ENCODE results near the gene HVCN1. TPM values are rescaled to one million over a fixed set of nuclear protein-coding genes. Genes with fewer than 3 reads are reported as not detected.
"Not testable (repeated sequence)": the region's sequence is repeated elsewhere in the genome, so short reads cannot be mapped to it uniquely, and the experiment has no call there.

Gene HVCN1
- total RNA-seq, 1 donor from 2014 or later, result 0.33 TPM

DNA sequence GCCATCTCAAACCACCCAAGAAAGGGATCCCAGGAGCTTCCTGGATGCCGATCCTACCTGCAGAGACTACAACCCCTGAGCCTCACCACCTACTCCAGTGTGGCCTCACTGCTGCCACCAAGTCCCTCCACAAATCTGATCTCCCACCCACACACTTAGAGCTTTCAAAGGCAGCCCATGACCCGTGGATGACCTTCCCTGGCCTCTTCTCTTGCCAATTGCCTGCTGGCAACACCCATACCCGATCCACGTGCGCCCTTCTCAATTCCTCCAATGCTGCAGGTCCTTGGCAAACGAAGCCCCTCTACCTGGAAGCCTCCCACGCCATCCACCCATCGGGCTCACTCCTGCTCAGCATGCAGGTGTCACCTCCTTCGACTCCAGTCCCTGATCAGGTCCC is 30.7 kb downstream of the HVCN1 start:
- Histone ChIP-seq H3K4me3 (ENCODE audit: low read depth, low read length) (no peak overlapping the region), H3K27me3 (ENCODE audit: control insufficient read depth, insufficient read depth, low read length) (no peaks in the 10 kb centered on the region), H3K36me3 (ENCODE audit: control insufficient read depth, insufficient read depth, low read length) (no peaks in the 10 kb centered on the region)
- DNase-seq (ENCODE audit: low read depth), result no peak
- TF ChIP-seq, protein P1, sequence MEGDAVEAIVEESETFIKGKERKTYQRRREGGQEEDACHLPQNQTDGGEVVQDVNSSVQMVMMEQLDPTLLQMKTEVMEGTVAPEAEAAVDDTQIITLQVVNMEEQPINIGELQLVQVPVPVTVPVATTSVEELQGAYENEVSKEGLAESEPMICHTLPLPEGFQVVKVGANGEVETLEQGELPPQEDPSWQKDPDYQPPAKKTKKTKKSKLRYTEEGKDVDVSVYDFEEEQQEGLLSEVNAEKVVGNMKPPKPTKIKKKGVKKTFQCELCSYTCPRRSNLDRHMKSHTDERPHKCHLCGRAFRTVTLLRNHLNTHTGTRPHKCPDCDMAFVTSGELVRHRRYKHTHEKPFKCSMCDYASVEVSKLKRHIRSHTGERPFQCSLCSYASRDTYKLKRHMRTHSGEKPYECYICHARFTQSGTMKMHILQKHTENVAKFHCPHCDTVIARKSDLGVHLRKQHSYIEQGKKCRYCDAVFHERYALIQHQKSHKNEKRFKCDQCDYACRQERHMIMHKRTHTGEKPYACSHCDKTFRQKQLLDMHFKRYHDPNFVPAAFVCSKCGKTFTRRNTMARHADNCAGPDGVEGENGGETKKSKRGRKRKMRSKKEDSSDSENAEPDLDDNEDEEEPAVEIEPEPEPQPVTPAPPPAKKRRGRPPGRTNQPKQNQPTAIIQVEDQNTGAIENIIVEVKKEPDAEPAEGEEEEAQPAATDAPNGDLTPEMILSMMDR (IDR thresholded peaks at IDR 0.05; ENCODE audit: insufficient read depth, low read length, poor library complexity, severe bottlenecking), result no peak

DNA sequence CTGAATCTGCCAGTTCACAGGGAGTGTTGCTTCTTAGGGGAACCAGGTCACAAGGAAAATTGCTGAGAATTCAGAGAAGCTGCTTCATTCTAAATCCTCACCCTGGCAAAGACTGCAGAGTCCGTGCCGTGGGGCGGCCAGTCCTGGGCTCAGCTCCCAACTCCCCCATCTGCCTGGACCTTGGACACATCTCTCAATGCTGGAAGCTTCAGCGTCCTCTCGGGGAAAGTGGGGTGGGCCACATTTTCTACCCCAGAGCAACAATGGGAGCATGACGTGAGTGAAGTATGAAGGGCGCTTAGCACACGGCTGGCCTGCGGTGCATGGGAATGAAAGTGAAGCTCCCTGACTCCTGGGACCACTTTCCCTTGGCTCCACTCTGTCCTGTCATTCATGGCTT is 31.2 kb downstream of the HVCN1 start:
- TF ChIP-seq, protein P1 (IDR thresholded peaks at IDR 0.05; ENCODE audit: insufficient read depth, low read length, poor library complexity, severe bottlenecking), result no peak
- no peaks in the 10 kb centered on the region for H3K27me3 ChIP-seq (ENCODE audit: control insufficient read depth, insufficient read depth, low read length)
- DNase-seq (ENCODE audit: low read depth), result no peak
- no peak overlapping the region for H3K4me3 ChIP-seq (ENCODE audit: low read depth, low read length)
- no peaks in the 10 kb centered on the region for H3K36me3 ChIP-seq (ENCODE audit: control insufficient read depth, insufficient read depth, low read length)

DNA sequence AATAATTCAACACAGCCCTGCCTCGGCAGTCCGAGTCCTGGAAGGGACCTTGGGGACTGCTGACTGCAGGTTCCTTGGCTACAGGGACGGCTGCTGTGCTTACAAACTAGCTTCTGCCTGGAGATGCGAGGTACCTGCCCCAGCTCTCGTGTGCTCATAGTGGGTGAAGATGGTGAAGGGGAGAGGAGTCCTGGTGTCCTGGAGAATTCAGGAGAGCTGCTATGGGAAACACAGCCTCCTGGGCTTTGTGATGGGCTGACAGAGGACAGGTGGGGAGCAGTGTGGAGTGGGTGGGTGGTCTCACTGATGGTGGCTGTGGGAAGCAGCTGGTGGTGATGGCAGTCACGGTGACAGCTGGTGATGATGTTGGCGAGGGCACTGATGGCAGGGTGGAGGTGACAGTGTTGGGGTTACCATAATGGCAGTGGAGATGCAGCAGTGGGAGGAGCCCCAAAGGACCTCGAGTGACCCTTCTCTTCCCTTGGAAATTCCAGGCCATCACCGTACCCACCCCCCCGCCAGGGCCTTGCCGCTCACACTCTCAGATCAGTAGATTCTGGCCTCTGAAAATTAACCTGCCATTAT is 32.8 kb downstream of the HVCN1 start:
- Histone ChIP-seq H3K27me3 (ENCODE audit: control insufficient read depth, insufficient read depth, low read length) (no peaks in the 10 kb centered on the region), H3K36me3 (ENCODE audit: control insufficient read depth, insufficient read depth, low read length) (no peaks in the 10 kb centered on the region), H3K4me3 (ENCODE audit: low read depth, low read length) (no peak overlapping the region)
- no peak for DNase-seq (ENCODE audit: low read depth)
- TF ChIP-seq, protein P1 (IDR thresholded peaks at IDR 0.05; ENCODE audit: insufficient read depth, low read length, poor library complexity, severe bottlenecking), result no peak

DNA sequence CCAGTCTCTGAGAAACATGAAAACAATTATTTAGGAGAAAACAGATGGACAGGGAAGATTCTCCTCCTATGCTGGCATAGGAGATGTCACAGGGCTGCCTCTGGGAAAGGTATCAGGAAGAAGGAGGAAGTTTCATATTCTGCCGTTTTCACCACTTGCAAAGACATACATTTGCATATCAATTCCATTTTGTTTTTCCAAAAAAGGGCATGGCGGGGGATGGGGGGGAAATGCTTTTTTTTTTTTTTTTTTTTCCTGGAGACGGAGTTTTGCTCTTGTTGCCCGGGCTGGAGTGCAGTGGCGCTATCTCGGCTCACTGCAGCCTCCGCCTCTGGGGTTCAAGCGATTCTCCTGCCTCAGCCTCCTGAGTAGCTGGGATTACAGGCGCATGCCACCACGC is 34.7 kb downstream of the HVCN1 start:
- H3K27me3 ChIP-seq (ENCODE audit: control insufficient read depth, insufficient read depth, low read length); H3K36me3 ChIP-seq (ENCODE audit: control insufficient read depth, insufficient read depth, low read length); DNase-seq (ENCODE audit: low read depth); H3K4me3 ChIP-seq (ENCODE audit: low read depth, low read length): not testable (repeated sequence)

DNA sequence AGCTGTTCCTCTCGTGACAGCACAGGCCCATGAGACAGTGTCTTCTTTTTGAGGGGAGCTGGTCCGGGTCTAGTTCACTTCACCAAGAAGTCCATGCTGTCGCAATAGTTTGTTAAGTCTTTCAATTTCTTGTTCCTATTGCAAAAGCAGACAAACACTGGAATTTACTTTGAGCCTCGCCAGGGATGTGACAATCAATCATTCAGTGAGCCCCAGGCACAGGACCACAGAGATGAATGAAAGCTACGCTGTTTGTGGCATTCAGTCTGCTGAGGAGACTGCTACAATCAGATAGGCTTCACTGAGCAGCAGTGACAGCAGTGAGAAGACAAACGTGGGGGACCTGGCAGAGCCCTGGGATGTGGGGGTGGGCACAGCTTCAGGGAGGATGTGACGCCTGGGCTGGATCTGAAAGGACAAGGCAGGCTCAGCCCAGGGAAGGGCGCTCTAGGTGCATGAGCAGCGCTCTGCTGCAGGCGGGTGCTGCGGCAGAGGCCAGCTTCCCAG is 39.5 kb downstream of the HVCN1 start:
- TF ChIP-seq, protein P1 (IDR thresholded peaks at IDR 0.05; ENCODE audit: insufficient read depth, low read length, poor library complexity, severe bottlenecking), result no peak

DNA sequence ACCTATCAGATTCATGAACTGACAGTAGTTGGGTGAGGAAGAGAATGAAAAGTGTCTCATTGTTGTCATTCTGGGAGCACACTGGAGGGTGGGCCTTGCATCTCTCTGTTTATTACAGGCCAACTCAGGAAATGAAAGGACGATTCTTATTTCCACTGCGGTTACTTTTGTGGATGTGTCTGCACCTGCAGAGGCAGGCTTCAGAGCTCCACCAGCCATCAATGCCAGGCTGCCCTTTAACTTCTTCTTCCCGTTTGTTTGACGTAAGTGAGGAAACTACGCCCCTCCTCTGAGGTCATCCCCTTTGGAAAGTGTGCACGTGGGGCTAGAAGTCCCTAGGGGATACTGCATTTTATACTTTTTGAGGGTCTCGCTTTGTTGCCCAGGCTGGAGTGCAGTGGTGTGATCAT is 41.3 kb downstream of the HVCN1 start:
- Histone ChIP-seq H3K27me3 (ENCODE audit: control insufficient read depth, insufficient read depth, low read length) (no peaks in the 10 kb centered on the region), H3K36me3 (ENCODE audit: control insufficient read depth, insufficient read depth, low read length) (no peaks in the 10 kb centered on the region), H3K4me3 (ENCODE audit: low read depth, low read length) (no peak overlapping the region)
- TF ChIP-seq, protein P1 (IDR thresholded peaks at IDR 0.05; ENCODE audit: insufficient read depth, low read length, poor library complexity, severe bottlenecking), result no peak
- no peak for DNase-seq (ENCODE audit: low read depth)

More for the DNA sequence above, 39.5 kb downstream of the HVCN1 start:
- Histone ChIP-seq H3K4me3 (ENCODE audit: low read depth, low read length) (no peak overlapping the region), H3K36me3 (ENCODE audit: control insufficient read depth, insufficient read depth, low read length) (no peaks in the 10 kb centered on the region), H3K27me3 (ENCODE audit: control insufficient read depth, insufficient read depth, low read length) (no peaks in the 10 kb centered on the region)
- DNase-seq (ENCODE audit: low read depth), result no peak

All from kidney epithelial cell (primary cell).